ENCODE measurements around the gene DNAJB4.

The DNAJB4 gene

GRCh38 chr1:78004719-78005447 is at the start of gene DNAJB4:
DNAJB4 (plus strand) TSS chr1:78004939; CDS start chr1:78005111, 172 bp downstream.
- H3K79me2 ChIP-seq (ENCODE audit: insufficient read depth, low read length) = peaks cover 46% of the 10 kb centered on the region
- no peaks in the 10 kb centered on the region for H3K27me3 ChIP-seq (ENCODE audit: insufficient read depth, low read length)
- H3K9ac ChIP-seq (ENCODE audit: low read length) = peak within 1 kb of the TSS; percentile 75
- H3K36me3 ChIP-seq (ENCODE audit: insufficient read depth, low read length) = no peaks in the 10 kb centered on the region
- H3K4me3 ChIP-seq (ENCODE audit: low read depth, low read length, poor library complexity, severe bottlenecking) = peak within 1 kb of the TSS; percentile 70
- H3K27ac ChIP-seq (ENCODE audit: low read depth, low read length, poor library complexity, severe bottlenecking) = peak within 1 kb of the TSS; percentile 92
- peaks cover 18% of the 10 kb centered on the region; the same call in 1 of the 2 replicates for H3F3A ChIP-seq (ENCODE audit: insufficient read depth, low read length)
- no peaks in the 10 kb centered on the region for H3K9me3 ChIP-seq (ENCODE audit: low read length)
- peak within 1 kb of the TSS; percentile 76 for H3K4me2 ChIP-seq (ENCODE audit: low read length)
- H2AFZ ChIP-seq (ENCODE audit: low read length) = peak within 1 kb of the TSS; percentile 68; the same call in 1 of the 2 replicates
- no peaks in the 10 kb centered on the region for H4K20me1 ChIP-seq (ENCODE audit: insufficient read depth, low read length)
- H3K9me2 ChIP-seq (ENCODE audit: low read depth, low read length) = no peaks in the 10 kb centered on the region
- peaks cover 52% of the 10 kb centered on the region for H3K4me1 ChIP-seq (ENCODE audit: insufficient read depth, low read length, severe bottlenecking)
- TF ChIP-seq EZH2 (IDR thresholded peaks at IDR 0.05; ENCODE audit: borderline replicate concordance, low read length) (no peak), CTCF (IDR thresholded peaks at IDR 0.05; ENCODE audit: low read length) (no peak)

GRCh38 chr1:77955709-77956108 is 49.0 kb upstream of the DNAJB4 start:
- Histone ChIP-seq H4K20me1 (ENCODE audit: insufficient read depth, low read length) (no peaks in the 10 kb centered on the region), H3K9me3 (ENCODE audit: low read length) (no peaks in the 10 kb centered on the region), H3K4me3 (ENCODE audit: low read depth, low read length, poor library complexity, severe bottlenecking) (no peak overlapping the region), H2AFZ (ENCODE audit: low read length) (no peak overlapping the region), H3F3A (ENCODE audit: insufficient read depth, low read length) (no peaks in the 10 kb centered on the region), H3K27ac (ENCODE audit: low read depth, low read length, poor library complexity, severe bottlenecking) (no peak overlapping the region), H3K79me2 (ENCODE audit: insufficient read depth, low read length) (peaks cover 8% of the 10 kb centered on the region; the same call in 1 of the 2 replicates), H3K9me2 (ENCODE audit: low read depth, low read length) (no peaks in the 10 kb centered on the region), H3K4me1 (ENCODE audit: insufficient read depth, low read length, severe bottlenecking) (peaks cover 15% of the 10 kb centered on the region), H3K36me3 (ENCODE audit: insufficient read depth, low read length) (peaks cover 98% of the 10 kb centered on the region), H3K4me2 (ENCODE audit: low read length) (no peak overlapping the region), H3K9ac (ENCODE audit: low read length) (no peak overlapping the region), H3K27me3 (ENCODE audit: insufficient read depth, low read length) (no peaks in the 10 kb centered on the region)
- no peak for TF ChIP-seq EZH2 (IDR thresholded peaks at IDR 0.05; ENCODE audit: borderline replicate concordance, low read length)

DNA sequence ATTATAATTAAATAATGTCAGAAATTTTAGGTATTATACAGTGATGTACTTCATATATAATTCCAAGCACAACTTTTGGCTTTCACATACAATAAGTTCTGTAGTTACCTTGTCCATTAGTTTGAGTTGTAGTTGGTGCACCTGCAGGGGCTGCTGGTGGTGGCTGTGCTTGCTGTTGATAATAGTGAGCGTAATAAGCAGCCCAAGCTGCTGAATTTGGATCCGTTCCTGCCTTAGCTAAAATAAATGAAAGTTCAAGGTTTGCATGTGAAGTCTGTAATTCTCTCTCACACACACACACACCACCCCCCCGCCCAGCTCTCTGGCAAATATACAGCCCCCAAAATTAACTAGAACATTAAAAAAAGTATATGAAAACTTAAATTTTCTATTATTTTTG is 48.3 kb upstream of the DNAJB4 start:
- no peaks in the 10 kb centered on the region for H3F3A ChIP-seq (ENCODE audit: insufficient read depth, low read length)
- H2AFZ ChIP-seq (ENCODE audit: low read length) = no peak overlapping the region
- TF ChIP-seq CTCF (IDR thresholded peaks at IDR 0.05; ENCODE audit: low read length) (no peak), EZH2 (IDR thresholded peaks at IDR 0.05; ENCODE audit: borderline replicate concordance, low read length) (no peak)
- H3K9ac ChIP-seq (ENCODE audit: low read length) = no peak overlapping the region
- peaks cover 8% of the 10 kb centered on the region for H3K4me1 ChIP-seq (ENCODE audit: insufficient read depth, low read length, severe bottlenecking)
- H3K27ac ChIP-seq (ENCODE audit: low read depth, low read length, poor library complexity, severe bottlenecking) = no peak overlapping the region
- H4K20me1 ChIP-seq (ENCODE audit: insufficient read depth, low read length) = no peaks in the 10 kb centered on the region
- peaks cover 98% of the 10 kb centered on the region for H3K36me3 ChIP-seq (ENCODE audit: insufficient read depth, low read length)
- H3K9me3 ChIP-seq (ENCODE audit: low read length) = no peaks in the 10 kb centered on the region
- H3K9me2 ChIP-seq (ENCODE audit: low read depth, low read length) = no peaks in the 10 kb centered on the region
- H3K4me2 ChIP-seq (ENCODE audit: low read length) = no peak overlapping the region
- peaks cover 8% of the 10 kb centered on the region; the same call in 1 of the 2 replicates for H3K79me2 ChIP-seq (ENCODE audit: insufficient read depth, low read length)
- H3K4me3 ChIP-seq (ENCODE audit: low read depth, low read length, poor library complexity, severe bottlenecking) = no peak overlapping the region
- H3K27me3 ChIP-seq (ENCODE audit: insufficient read depth, low read length) = no peaks in the 10 kb centered on the region
